ACC112 (cell line): ENCODE data around the gene FAM53B.
"Not testable (repeated sequence)": the region's sequence is repeated elsewhere in the genome, so short reads cannot be mapped to it uniquely, and the experiment has no call there.

Experiments
- H2AFZ ChIP-seq: fragments of 200-600 bp; sonication (generic); one replicate; pipeline ENCODE4 v1.6.0; 2017; ENCODE audit warnings: antibody characterized with exemption, low read length; ENCODE audit not compliant: unreplicated experiment
- H3K27ac ChIP-seq: fragments of 200-600 bp; sonication (generic); 2 replicates; pipeline ENCODE4 v1.5.1; 2014; ENCODE audit warnings: low read depth, mild to moderate bottlenecking, antibody characterized with exemption, low read length, moderate library complexity
- H3K27me3 ChIP-seq: fragments of 200-600 bp; sonication (generic); 2 replicates; pipeline ENCODE4 v1.6.1; 2014; ENCODE audit warnings: mild to moderate bottlenecking, antibody characterized with exemption, low read length, moderate library complexity, mixed read lengths; ENCODE audit not compliant: insufficient read depth
- H3K36me3 ChIP-seq: fragments of 200-600 bp; sonication (generic); 2 replicates; pipeline ENCODE4 v1.6.1; 2016; ENCODE audit warnings: mild to moderate bottlenecking, antibody characterized with exemption, low read length, moderate library complexity, mixed read lengths; ENCODE audit not compliant: insufficient read depth
- H3K4me1 ChIP-seq: fragments of 200-600 bp; sonication (generic); one replicate; pipeline ENCODE4 v1.6.1; 2016; ENCODE audit warnings: low read length, mixed read lengths; ENCODE audit not compliant: insufficient read depth, unreplicated experiment, control insufficient read depth
- H3K4me3 ChIP-seq: fragments of 200-600 bp; sonication (generic); 2 replicates; pipeline ENCODE4 v1.5.1; 2014; ENCODE audit warnings: mild to moderate bottlenecking, low read depth, low read length
- H3K79me2 ChIP-seq: fragments of 200-600 bp; sonication (generic); one replicate; pipeline ENCODE4 v1.6.0; 2016; ENCODE audit warnings: low read length; ENCODE audit not compliant: control insufficient read depth, unreplicated experiment, insufficient read depth

FAM53B gene

DNA sequence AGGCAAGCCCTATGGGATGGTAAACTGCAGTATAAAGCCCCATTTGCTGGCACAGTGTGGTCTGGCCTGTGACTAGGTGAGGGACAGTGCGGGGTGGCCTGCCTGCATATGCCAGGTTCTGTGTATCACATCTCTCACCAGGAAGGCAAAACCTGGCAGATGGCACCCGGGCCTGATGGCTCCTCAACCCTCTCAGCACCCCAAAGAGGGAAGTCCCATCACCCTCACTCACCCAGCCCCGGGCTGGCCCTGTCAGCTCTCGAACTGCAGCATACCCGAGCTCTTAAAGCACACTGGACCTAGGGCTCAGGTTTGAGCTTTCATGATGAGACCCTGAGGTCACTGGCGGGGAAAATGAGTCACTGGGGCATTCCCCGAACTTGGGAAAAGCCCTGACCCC lies 152.1 kb downstream of the FAM53B start:
- no peak overlapping the region for H2AFZ ChIP-seq
- H3K27me3 ChIP-seq: no peaks in the 10 kb centered on the region
- H3K36me3 ChIP-seq: no peaks in the 10 kb centered on the region
- no peak overlapping the region for H3K27ac ChIP-seq
- H3K79me2 ChIP-seq: no peaks in the 10 kb centered on the region
- H3K4me1 ChIP-seq: no peaks in the 10 kb centered on the region
- H3K4me3 ChIP-seq: no peak overlapping the region

DNA sequence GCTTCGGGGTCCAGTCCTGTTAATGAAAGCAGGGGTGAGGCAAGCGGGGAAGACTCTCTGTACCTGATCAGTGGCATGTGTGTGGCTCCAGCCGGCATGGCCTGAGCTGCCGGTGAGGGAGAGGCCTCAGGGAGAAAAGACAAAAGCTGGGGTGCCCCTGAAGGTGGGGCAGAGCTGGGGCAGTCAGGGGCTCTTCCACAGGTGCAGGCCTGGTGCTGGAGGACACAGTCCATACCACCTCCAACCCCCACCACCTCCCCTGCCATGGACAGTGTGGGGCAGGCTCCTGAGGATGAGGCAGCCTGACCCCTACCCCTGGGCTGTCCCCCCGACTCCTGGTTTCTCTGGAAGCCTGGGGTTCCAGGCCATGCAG lies 153.1 kb downstream of the FAM53B start:
- Histone ChIP-seq H3K27me3 (no peaks in the 10 kb centered on the region), H3K4me3 (no peak overlapping the region), H3K4me1 (no peaks in the 10 kb centered on the region), H2AFZ (no peak overlapping the region), H3K27ac (no peak overlapping the region), H3K79me2 (no peaks in the 10 kb centered on the region), H3K36me3 (no peaks in the 10 kb centered on the region)

DNA sequence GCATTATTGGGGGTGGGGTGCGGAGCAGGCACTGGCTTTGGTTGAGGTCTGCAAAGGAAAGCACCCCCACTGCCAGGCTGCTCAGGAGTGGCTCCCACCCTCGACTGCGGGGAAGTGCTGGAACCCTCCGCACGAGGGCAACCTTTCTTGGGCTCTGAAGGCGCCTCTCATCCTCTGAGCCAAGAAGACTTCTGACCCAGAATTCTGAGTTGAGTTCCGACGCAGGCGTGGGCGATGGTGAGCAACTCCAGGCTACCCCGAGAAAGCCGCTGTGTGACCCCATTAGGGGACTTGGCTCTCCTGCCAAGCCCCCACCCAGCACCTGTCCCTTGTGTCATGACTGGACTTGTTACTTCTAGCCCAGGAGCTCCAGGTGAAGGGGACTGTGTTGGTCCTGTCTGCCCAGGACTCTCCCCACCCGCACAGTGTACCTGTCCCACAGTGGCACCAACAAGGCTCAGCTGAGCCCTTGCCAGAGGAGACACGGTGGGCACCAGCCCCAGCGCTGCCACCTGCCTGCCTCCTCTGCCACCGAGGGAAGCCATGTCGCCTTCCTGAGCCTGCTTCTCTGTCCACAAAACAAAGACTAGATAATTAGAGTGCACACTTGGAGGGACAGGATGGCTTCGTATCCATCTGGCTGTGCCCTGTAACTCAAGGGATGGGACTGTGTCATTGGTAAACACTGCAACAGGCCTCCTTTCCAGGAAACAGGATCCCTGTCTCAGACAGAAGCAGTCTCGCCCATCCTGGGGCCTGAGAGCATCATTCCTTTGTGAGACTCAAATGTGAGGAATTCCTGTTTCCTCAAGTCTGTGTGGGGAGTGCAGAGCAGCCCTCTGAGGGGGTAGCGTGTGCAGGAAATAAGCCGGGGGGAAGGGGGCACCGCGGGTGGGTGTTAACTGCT lies 153.7 kb downstream of the FAM53B start:
- H3K79me2 ChIP-seq: no peaks in the 10 kb centered on the region
- no peak overlapping the region for H3K27ac ChIP-seq
- no peaks in the 10 kb centered on the region for H3K36me3 ChIP-seq
- H3K4me1 ChIP-seq: no peaks in the 10 kb centered on the region
- H3K4me3 ChIP-seq: no peak overlapping the region
- H2AFZ ChIP-seq: no peak overlapping the region
- H3K27me3 ChIP-seq: no peaks in the 10 kb centered on the region

DNA sequence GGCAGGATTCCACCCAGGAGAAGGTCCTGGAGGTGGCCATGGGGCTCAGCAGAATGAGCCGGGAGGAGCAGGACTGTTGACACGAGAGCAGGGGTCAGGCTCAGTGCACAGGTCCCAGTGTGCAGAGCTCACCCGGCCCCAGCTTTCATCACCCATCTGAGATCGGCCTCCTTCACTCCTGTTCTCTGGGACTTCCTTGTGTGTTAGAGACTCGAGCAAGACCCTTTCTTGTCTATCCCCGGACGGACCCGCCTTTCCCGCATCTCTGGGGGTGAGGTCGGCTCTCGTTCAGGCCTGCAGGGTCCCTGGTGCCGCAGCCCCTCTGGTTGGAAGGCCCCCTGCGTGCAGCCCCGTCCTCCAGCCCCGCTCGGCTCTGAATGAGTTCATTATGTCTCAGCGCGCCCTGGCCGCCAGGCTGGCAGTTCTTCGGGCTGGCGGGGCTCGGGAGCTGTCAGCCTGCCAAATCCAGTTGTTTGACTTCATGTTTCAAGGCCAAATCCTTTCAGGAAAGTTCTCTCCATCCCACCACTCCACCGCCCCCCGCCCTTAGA lies 154.6 kb downstream of the FAM53B start:
- H3K79me2 ChIP-seq: no peaks in the 10 kb centered on the region
- no peaks in the 10 kb centered on the region for H3K27me3 ChIP-seq
- no peaks in the 10 kb centered on the region for H3K36me3 ChIP-seq
- H3K27ac ChIP-seq: no peak overlapping the region
- no peak overlapping the region for H3K4me3 ChIP-seq
- no peaks in the 10 kb centered on the region for H3K4me1 ChIP-seq
- no peak overlapping the region for H2AFZ ChIP-seq

DNA sequence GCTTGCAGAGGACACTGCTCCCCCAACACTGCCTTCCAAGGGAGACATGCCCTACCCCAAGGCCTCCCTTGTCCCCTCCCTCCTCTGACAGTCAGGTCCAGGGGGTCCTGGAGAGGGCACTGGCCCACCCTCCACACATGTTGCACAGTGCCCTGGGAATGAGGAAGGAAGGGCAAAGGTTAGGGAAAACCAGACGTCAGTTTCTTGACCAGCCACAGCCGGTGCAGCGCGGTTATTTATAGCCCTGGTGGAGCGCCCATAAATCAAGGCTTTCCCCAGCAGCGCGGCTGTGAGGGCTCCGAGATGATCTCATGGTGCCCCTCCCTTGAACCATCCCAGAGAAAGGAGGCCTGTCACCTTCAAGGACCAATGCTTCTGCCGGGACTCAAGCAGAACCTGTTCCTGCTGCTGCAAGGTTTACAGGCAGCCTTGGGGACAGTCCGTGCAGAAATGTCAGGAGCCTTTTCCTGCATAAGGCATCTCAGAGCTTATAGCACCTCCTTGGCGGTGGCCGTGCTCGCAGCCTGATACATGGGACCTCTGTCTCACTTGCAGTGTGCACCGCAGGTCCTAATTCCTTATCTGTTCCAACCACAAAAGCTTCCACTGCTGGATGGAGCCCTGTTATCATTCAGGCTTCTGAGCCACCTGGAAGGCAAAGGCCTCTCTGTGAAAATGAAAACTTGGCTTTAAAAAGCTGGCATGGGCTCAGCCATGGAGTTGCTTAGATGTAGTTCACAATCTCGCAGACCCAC lies 155.3 kb downstream of the FAM53B start:
- Histone ChIP-seq H2AFZ (no peak overlapping the region), H3K4me1 (no peaks in the 10 kb centered on the region), H3K4me3 (no peak overlapping the region), H3K36me3 (no peaks in the 10 kb centered on the region), H3K27ac (no peak overlapping the region), H3K79me2 (no peaks in the 10 kb centered on the region), H3K27me3 (no peaks in the 10 kb centered on the region; the same call in 1 of the 2 replicates)

DNA sequence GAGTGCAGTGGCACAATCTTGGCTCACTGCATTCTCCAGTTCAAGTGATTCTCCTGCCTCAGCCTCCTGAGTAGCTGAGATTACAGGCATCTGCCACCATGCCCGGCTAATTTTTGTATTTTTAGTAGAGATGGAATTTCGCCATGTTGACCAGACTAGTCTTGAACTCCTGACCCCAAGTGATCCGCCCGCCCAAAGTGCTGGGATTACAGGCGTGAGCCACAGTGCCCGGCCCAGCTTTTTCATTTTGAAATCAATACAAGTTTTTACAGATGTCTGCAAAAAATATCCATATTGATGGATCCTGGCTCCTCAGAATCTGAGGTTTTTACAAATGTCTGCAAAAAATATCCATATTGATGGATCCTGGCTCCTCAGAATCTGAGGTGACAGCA lies 155.8 kb downstream of the FAM53B start:
- not testable (repeated sequence) for H3K79me2 ChIP-seq, H3K4me1 ChIP-seq, H2AFZ ChIP-seq, H3K36me3 ChIP-seq, H3K27ac ChIP-seq, H3K4me3 ChIP-seq, H3K27me3 ChIP-seq

DNA sequence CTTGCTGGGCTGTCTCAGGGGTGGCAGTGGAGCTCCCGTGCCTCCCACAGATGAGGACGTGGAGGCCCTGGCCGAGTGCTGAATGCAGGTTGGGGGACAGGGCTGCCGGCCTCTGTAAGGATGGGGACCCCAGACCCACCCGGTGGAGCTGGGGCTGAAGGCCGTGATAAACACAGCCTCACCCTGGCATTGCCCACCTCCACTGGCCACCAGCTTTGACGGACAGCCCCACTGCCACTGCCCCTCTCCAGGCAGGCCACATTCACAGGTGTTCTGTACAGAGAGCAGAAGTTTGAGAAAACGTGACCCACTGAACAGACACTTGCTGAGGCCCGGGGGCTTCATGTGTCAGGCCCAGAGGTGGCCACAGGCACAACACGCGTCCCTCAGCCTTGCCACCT lies 156.4 kb downstream of the FAM53B start:
- no peaks in the 10 kb centered on the region for H3K4me1 ChIP-seq
- H2AFZ ChIP-seq: no peak overlapping the region
- H3K79me2 ChIP-seq: no peaks in the 10 kb centered on the region
- H3K36me3 ChIP-seq: no peaks in the 10 kb centered on the region
- no peak overlapping the region for H3K4me3 ChIP-seq
- no peak overlapping the region for H3K27ac ChIP-seq
- H3K27me3 ChIP-seq: no peaks in the 10 kb centered on the region; the same call in 1 of the 2 replicates

DNA sequence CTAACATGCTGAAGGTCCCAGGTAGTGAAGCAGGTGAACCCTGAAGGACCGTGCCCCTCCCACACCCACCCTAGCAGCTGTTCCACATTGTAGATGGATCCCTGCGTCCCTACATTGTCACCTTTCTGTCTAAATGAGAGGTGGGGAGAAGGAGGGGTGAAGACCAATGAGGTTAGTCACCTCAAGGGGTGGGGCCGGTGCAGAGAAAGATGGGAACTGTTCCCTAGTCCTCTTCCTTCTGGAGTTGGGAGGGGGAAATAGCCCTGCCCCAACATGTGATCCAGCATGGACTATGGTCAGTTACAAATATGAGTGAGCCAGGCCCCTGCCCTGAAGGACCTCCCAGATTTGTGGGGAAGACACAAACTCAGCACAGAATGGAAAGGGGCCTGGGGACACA lies 158.0 kb downstream of the FAM53B start:
- no peak overlapping the region for H2AFZ ChIP-seq
- H3K79me2 ChIP-seq: no peaks in the 10 kb centered on the region
- H3K27ac ChIP-seq: no peak overlapping the region
- no peak overlapping the region for H3K4me3 ChIP-seq
- no peaks in the 10 kb centered on the region for H3K4me1 ChIP-seq
- H3K36me3 ChIP-seq: no peaks in the 10 kb centered on the region
- H3K27me3 ChIP-seq: no peaks in the 10 kb centered on the region; the same call in 1 of the 2 replicates

DNA sequence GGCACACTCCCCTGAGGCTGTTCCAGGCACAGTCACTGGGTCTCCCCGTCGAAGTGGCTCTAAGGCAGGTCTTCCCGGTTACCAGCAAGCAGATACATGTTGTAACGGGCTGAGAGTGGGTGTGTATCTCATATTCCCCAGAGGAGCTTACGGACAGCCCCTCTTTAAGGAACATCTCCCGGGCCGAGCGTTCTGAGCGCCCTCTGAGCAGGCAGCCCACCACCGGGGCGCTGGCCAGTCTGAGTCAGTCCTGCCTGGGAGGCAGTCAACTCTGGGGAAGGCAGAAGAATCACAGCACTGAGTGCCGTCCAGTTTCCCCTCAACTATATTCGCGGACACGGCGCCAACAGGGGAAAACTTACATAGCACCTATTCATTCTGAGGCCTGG lies 165.2 kb downstream of the FAM53B start:
- Histone ChIP-seq H3K4me3 (no peak overlapping the region), H3K27ac (no peak overlapping the region), H3K27me3 (peaks cover 7% of the 10 kb centered on the region; the same call in 1 of the 2 replicates), H3K36me3 (no peaks in the 10 kb centered on the region), H3K4me1 (no peaks in the 10 kb centered on the region), H2AFZ (no peak overlapping the region), H3K79me2 (no peaks in the 10 kb centered on the region)

DNA sequence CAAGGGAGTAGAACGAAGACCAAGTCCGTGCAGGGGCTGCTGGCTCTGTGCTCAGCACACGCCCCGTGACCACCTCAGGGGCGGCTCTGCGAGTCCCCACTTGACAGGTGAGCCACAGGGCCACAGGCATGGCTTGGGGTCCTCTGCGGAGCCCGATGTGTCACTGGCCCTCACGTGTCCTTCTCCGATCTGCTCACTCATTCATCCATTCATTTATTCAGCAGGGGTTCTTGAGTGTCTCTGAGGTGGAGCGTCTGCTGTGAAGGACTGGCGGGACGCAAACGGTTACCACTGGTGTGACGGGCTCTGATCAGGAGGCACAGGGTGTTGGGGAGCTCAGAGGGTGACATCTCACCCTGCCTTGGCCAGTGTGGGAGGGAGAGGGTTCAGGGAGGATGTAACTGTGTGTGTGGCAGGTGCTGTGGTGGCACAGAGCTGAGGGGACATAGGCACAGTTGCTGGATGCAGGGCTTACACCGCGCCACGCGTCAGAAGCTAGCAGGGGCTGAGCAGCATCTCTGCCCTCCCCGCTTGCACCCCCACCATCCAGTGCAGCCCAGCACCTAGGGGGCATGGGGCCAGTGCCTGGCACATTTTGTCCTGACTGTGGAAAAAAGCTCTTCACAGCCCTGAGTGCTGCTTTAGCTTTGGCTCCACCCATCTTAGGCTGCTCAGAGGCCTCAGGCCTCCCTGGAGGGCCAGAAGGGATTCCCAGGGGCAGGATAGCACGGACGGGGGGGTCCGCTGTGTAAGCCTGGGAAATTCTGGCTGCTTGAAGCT lies 165.8 kb downstream of the FAM53B start:
- Histone ChIP-seq H3K27ac (no peak overlapping the region), H3K79me2 (no peaks in the 10 kb centered on the region), H3K36me3 (no peaks in the 10 kb centered on the region), H3K27me3 (peaks cover 7% of the 10 kb centered on the region; the same call in 1 of the 2 replicates), H2AFZ (no peak overlapping the region), H3K4me3 (no peak overlapping the region), H3K4me1 (no peaks in the 10 kb centered on the region)
